Fibroblast of lung (primary cell): ENCODE data around the gene CDKN2B-AS1. TPM values are rescaled to one million over a fixed set of nuclear protein-coding genes. Genes with fewer than 3 reads are reported as not detected.

Experiments
- DNase-seq, 2 donors: peaks; one replicate each; pipeline versions ENCODE4 v3.0.0 to v3.0.0-alpha.2; 2010; ENCODE audit warnings: low read depth in 2 of 2
- H2AFZ ChIP-seq: 2 replicates; pipeline ENCODE4 v1.5.1; 2012; ENCODE audit warnings: low read length, control low read depth, inconsistent platforms
- H3K27ac ChIP-seq: 2 replicates; pipeline ENCODE4 v1.5.1; 2011; ENCODE audit warnings: low read length, control low read depth; ENCODE audit not compliant: insufficient read depth
- H3K27me3 ChIP-seq: 2 replicates; pipeline ENCODE4 v1.5.1; 2011; ENCODE audit warnings: mild to moderate bottlenecking, low read length; ENCODE audit not compliant: control insufficient read depth, insufficient read depth
- H3K36me3 ChIP-seq: 2 replicates; pipeline ENCODE4 v1.5.1; 2011; ENCODE audit warnings: low read length; ENCODE audit not compliant: control insufficient read depth, insufficient read depth
- H3K4me1 ChIP-seq: 2 replicates; pipeline ENCODE4 v1.5.1; 2011; ENCODE audit warnings: low read length; ENCODE audit not compliant: control insufficient read depth, insufficient read depth; ENCODE audit errors: extremely low read depth
- H3K4me2 ChIP-seq: 2 replicates; pipeline ENCODE4 v1.5.1; 2011; ENCODE audit warnings: low read length, control low read depth; ENCODE audit not compliant: insufficient read depth; ENCODE audit errors: extremely low read depth
- H3K4me3 ChIP-seq, 4 experiments: fragments of 200-600 bp in 1 of 4; sonication (generic) in 1 of 4; replicated peaks in 1 of 4; 2 replicates each; pipeline ENCODE4 v1.5.1; 2011 to 2016; ENCODE audit warnings: low read length in 4 of 4, low read depth in 3 of 4, mild to moderate bottlenecking in 3 of 4, control low read depth in 2 of 4, inconsistent platforms in 1 of 4, mixed read lengths in 1 of 4; ENCODE audit not compliant: insufficient read depth in 1 of 4; ENCODE audit errors: control extremely low read depth in 1 of 4
- H3K79me2 ChIP-seq: 2 replicates; pipeline ENCODE4 v1.5.1; 2012; ENCODE audit warnings: mild to moderate bottlenecking, low read length, inconsistent platforms; ENCODE audit not compliant: control insufficient read depth, insufficient read depth
- H3K9ac ChIP-seq: 2 replicates; pipeline ENCODE4 v1.5.1; 2011; ENCODE audit warnings: mild to moderate bottlenecking, low read length, control low read depth; ENCODE audit not compliant: insufficient read depth
- H3K9me3 ChIP-seq: 2 replicates; pipeline ENCODE4 v1.5.1; 2012; ENCODE audit warnings: low read depth, low read length; ENCODE audit not compliant: control insufficient read depth, insufficient read depth
- H4K20me1 ChIP-seq: 2 replicates; pipeline ENCODE4 v1.5.1; 2011; ENCODE audit warnings: low read length; ENCODE audit not compliant: control insufficient read depth, insufficient read depth; ENCODE audit errors: extremely low read depth
- EZH2 ChIP-seq: IDR thresholded peaks from 2 replicates; pipeline ENCODE4 v1.5.1; 2012; ENCODE audit warnings: low read length, control low read depth, mild to moderate bottlenecking; ENCODE audit errors: missing control alignments
- polyA plus RNA-seq, 2 donors: library from polyadenylated mRNA; depleted of rRNA in 1 of 2; stranded (reverse) in 1 of 2; unstranded in 1 of 2; fragments of >200 nt; gene quantifications; 2 replicates each; pipeline ENCODE4 v1.2.1, GENCODE V29; 2011 to 2012; ENCODE audit warnings: missing spikeins in 1 of 2
- total RNA-seq: library from RNA; depleted of rRNA; stranded (reverse); fragments of >200 nt; gene quantifications from 2 replicates; pipeline ENCODE4 v1.2.1, GENCODE V29; 2014
- TF ChIP-seq, protein P1 (sequence below), 2 donors: IDR thresholded peaks in 1 of 2; conservative IDR thresholded peaks in 1 of 2; 1 replicate in 1 of 2; 2 replicates in 1 of 2; pipeline ENCODE4 v1.5.1; 2011 to 2012; ENCODE audit warnings: low read length in 2 of 2, control low read depth in 1 of 2, inconsistent platforms in 1 of 2, low read depth in 1 of 2, mild to moderate bottlenecking in 1 of 2

Gene CDKN2B-AS1
- total and polyA plus RNA-seq, 2 donors (not counting 1 experiment from before 2014, with no cell fraction given): 1.1 to 7.6 TPM

DNA sequence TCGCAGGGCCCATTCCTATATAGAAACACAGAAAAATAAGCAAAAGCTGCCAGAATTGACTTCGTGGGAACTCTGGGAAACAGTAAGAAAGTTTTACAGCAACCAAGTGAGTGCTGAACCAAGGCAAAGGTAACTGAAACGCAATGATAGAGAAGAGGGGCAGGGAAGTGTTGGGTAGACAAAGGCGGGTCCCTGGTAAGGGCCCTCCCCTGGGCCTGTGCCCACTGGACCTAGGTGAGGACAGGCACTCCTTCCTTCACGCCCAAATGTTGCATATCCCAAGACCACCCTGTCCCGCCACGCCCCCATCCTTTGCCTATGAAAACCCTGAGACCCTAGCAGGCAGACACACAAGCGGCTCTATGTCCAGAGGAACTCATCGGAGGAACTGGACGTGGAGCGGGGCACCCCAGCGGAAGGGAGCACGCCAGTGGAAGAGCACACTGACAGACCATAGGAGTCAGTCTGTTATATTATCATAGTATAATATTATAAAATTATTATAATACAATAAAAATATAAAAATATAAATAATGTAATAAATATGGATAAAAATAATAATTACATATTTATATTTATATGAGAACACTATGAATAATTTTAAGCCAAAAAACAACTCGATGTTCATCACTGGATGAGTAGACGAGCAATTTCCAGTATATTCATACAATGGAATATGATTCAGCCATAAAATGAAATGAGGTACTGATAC lies 28.3 kb upstream of the CDKN2B-AS1 start:
- DNase-seq: no peak
- TF ChIP-seq EZH2: no peak
- TF ChIP-seq, protein P1, sequence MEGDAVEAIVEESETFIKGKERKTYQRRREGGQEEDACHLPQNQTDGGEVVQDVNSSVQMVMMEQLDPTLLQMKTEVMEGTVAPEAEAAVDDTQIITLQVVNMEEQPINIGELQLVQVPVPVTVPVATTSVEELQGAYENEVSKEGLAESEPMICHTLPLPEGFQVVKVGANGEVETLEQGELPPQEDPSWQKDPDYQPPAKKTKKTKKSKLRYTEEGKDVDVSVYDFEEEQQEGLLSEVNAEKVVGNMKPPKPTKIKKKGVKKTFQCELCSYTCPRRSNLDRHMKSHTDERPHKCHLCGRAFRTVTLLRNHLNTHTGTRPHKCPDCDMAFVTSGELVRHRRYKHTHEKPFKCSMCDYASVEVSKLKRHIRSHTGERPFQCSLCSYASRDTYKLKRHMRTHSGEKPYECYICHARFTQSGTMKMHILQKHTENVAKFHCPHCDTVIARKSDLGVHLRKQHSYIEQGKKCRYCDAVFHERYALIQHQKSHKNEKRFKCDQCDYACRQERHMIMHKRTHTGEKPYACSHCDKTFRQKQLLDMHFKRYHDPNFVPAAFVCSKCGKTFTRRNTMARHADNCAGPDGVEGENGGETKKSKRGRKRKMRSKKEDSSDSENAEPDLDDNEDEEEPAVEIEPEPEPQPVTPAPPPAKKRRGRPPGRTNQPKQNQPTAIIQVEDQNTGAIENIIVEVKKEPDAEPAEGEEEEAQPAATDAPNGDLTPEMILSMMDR (conservative IDR thresholded peaks at IDR 0.05 in 1 of 2, IDR thresholded peaks at IDR 0.05 in 1 of 2; ENCODE audit: low read depth in 1 of 2, low read length in 2 of 2): no peak
- no peak overlapping the region for H3K9ac ChIP-seq
- no peaks in the 10 kb centered on the region for H3K36me3 ChIP-seq
- no peak overlapping the region for H3K27ac ChIP-seq
- H3K9me3 ChIP-seq: no peaks in the 10 kb centered on the region
- peak overlapping the region; percentile 61 for H3K4me2 ChIP-seq
- H3K4me1 ChIP-seq: no peaks in the 10 kb centered on the region
- H3K79me2 ChIP-seq: no peaks in the 10 kb centered on the region
- no peak overlapping the region for H2AFZ ChIP-seq
- no peak overlapping the region for H3K4me3 ChIP-seq
- no peaks in the 10 kb centered on the region for H4K20me1 ChIP-seq
- peaks cover 44% of the 10 kb centered on the region for H3K27me3 ChIP-seq

DNA sequence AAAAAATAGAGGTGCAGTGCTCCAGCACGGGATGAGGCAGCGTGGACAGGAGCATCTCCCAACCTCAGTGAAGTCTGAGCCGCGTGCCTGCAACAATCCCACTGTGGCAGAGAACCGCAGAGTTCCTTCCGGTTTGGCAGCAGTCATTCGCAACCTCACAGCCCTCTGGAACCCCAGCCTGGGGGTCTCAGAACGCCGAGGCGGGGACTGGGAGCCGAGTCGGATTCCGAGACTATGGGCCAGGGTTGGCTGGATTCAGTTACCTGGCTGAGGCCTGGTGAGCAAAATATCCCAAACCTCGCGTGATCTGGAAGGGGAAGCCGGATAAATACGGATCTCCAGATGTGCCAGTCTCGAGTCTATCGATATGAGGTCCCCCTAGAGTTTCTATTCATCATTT lies 27.4 kb upstream of the CDKN2B-AS1 start:
- Histone ChIP-seq H3K9ac (no peak overlapping the region), H3K4me2 (no peak overlapping the region), H4K20me1 (no peaks in the 10 kb centered on the region), H3K4me3 (no peak overlapping the region), H2AFZ (no peak overlapping the region), H3K79me2 (no peaks in the 10 kb centered on the region), H3K27me3 (peaks cover 45% of the 10 kb centered on the region), H3K36me3 (no peaks in the 10 kb centered on the region), H3K27ac (no peak overlapping the region), H3K4me1 (no peaks in the 10 kb centered on the region), H3K9me3 (no peaks in the 10 kb centered on the region)
- no peak for DNase-seq
- no peak for TF ChIP-seq EZH2
- TF ChIP-seq, protein P1 (conservative IDR thresholded peaks at IDR 0.05 in 1 of 2, IDR thresholded peaks at IDR 0.05 in 1 of 2; ENCODE audit: low read depth in 1 of 2, low read length in 2 of 2): no peak

DNA sequence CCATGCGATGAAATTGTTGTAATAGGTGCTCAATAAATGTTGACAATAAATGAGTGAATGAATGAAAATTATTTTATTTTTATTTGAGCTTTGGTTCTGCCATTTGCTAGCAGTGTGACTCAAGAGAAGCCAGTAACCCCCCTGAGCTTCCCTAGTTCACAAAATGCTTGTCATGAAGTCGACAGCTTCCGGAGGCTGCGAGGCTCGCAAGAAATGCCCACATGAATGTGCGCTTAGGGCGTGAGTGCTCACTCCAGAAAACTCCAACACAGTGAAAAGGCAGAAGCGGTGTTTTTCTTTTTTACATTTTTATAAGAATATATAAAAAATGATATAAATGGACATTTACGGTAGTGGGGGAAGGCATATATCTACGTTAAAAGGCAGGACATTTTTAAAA lies 26.9 kb upstream of the CDKN2B-AS1 start:
- Histone ChIP-seq H3K27me3 (peaks cover 50% of the 10 kb centered on the region), H3K36me3 (no peaks in the 10 kb centered on the region), H3K4me3 (no peak overlapping the region)

More for the DNA sequence above, 26.9 kb upstream of the CDKN2B-AS1 start:
- TF ChIP-seq, protein P1 (conservative IDR thresholded peaks at IDR 0.05 in 1 of 2, IDR thresholded peaks at IDR 0.05 in 1 of 2; ENCODE audit: low read depth in 1 of 2, low read length in 2 of 2): no peak
- TF ChIP-seq EZH2: no peak
- Histone ChIP-seq H3K9ac (no peak overlapping the region), H3K4me2 (no peak overlapping the region), H3K79me2 (no peaks in the 10 kb centered on the region), H3K4me1 (no peaks in the 10 kb centered on the region), H3K27ac (no peak overlapping the region), H3K9me3 (no peaks in the 10 kb centered on the region), H4K20me1 (no peaks in the 10 kb centered on the region), H2AFZ (no peak overlapping the region)
- no peak for DNase-seq
